AG10803 (cell line): ENCODE results near the gene HRH3.

Source experiments
- DNase-seq: peaks from one replicate; pipeline ENCODE4 v3.0.0; 2010; ENCODE audit warnings: low read depth
- H3K4me3 ChIP-seq: 2 replicates; pipeline ENCODE4 v1.5.1; 2011; ENCODE audit warnings: mild to moderate bottlenecking, low read length, control low read depth
- TF ChIP-seq, protein P1 (sequence below): conservative IDR thresholded peaks from 2 replicates; pipeline ENCODE4 v1.5.1; 2011; ENCODE audit warnings: mild to moderate bottlenecking, low read length, control low read depth, inconsistent platforms

HRH3 gene

DNA sequence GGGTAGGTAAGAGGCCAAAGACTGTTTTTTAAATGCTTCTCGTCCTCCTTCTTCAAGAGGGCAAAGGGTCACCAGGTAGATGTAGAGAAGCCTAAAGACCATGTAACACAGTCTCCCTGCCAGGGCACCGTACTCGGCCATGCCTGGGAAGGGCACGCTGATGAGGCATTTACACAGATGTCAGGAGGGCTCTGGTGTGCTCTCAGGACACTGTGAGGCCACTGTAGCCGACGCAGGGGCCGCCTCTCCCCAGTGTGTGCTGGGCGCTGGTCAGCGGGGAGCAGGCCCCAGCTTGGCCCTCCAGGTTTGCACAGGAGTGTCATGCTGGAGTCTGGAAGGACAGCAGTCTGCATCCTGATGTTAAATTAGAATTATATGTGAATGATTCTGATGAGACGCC lies 44.4 kb downstream of the HRH3 start:
- no peak for DNase-seq
- TF ChIP-seq, protein P1, sequence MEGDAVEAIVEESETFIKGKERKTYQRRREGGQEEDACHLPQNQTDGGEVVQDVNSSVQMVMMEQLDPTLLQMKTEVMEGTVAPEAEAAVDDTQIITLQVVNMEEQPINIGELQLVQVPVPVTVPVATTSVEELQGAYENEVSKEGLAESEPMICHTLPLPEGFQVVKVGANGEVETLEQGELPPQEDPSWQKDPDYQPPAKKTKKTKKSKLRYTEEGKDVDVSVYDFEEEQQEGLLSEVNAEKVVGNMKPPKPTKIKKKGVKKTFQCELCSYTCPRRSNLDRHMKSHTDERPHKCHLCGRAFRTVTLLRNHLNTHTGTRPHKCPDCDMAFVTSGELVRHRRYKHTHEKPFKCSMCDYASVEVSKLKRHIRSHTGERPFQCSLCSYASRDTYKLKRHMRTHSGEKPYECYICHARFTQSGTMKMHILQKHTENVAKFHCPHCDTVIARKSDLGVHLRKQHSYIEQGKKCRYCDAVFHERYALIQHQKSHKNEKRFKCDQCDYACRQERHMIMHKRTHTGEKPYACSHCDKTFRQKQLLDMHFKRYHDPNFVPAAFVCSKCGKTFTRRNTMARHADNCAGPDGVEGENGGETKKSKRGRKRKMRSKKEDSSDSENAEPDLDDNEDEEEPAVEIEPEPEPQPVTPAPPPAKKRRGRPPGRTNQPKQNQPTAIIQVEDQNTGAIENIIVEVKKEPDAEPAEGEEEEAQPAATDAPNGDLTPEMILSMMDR, result no peak
- H3K4me3 ChIP-seq, result no peak overlapping the region

DNA sequence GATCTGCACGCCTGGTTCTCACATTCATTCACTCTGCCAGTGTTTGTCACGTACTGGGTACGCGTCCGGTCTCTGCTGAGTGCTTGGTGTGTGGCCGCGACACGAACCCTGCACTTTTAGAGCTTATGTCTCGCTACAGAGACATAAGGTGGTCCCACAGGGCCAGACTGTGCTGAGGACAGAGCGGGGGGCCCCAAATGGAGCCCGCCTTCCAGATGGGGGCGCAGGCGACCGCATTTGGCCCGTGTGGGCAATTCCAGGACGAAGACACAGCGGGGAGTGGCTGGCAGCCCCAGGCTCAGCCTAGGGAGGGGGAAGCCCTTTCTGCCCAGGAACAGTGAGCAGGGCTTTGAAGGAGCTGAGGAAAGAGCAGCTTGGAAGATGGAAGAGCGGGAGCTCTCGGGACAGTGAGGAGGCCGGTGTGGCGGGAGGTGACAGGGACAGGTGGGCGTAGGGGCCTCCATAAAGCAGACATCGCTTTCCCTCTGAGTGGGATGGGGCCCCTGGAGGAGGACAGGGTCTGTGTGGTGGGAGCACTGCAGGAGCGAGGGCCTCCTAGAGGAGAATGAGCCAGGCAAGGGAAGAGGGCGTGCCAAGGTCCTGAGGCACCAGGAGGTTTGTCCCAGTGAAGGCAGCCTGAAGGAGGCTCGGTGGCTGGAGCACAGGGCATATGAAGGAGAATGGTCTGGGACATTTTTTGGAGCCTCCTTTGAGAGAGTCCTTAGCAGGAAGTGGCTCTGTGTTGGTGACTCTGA lies 45.0 kb downstream of the HRH3 start:
- H3K4me3 ChIP-seq, result no peak overlapping the region
- TF ChIP-seq, protein P1, result no peak
- DNase-seq, result no peak

DNA sequence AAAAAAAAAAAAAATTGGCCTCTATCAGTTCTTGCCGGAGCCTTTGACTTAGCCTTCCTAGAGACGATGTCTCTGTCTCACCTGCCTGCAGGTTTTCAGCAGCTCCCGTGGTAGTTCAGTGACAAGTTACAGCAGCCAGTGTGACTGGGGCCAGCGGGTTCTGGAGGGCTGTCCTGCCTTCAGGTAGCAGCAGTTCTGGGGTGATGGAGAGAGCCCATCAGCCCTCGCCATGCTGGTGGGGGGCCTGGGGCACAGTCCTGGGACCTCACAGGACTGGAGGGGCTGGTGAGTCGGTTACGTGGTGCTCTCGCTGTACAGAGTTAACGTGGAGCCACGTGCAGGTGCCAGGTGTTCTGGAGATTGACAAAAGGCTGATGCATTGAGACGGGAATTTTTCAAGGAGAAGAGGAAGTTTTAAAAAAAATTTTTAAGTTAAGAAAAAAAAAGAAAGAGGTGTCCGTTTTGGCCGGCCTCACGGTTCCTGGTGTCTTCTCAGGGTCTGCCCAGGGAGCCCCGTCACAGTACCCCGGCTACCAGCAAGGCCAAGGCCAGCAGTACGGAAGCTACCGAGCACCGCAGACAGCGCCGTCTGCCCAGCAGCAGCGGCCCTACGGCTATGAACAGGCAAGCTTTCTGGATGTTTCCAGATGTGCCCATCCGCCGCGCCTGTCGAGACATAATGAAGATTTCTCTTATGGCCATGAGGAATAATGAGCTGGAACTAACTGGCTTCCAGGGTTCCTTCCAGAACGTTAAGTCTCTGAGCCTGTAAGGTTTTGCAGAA lies 45.9 kb downstream of the HRH3 start:
- no peak overlapping the region for H3K4me3 ChIP-seq
- no peak for DNase-seq
- TF ChIP-seq, protein P1, result no peak

DNA sequence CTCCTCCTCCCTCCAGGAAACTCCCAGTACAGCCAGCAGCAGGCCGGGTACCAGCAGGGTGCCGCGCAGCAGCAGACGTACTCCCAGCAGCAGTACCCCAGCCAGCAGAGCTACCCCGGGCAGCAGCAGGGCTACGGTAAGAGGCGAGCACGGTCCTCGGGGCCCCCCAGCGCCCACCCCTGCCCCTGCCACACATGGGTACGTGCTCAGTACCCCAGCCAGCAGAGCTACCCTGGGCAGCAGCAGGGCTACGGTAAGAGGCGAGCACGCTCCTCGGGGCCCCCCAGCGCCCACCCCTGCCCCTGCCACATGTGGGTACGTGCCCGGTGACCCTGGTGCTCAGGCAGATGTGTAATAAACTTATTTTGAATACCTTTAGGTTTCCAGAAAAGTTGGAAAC lies 47.4 kb downstream of the HRH3 start:
- TF ChIP-seq, protein P1, result no peak
- no peak overlapping the region for H3K4me3 ChIP-seq
- no peak for DNase-seq

DNA sequence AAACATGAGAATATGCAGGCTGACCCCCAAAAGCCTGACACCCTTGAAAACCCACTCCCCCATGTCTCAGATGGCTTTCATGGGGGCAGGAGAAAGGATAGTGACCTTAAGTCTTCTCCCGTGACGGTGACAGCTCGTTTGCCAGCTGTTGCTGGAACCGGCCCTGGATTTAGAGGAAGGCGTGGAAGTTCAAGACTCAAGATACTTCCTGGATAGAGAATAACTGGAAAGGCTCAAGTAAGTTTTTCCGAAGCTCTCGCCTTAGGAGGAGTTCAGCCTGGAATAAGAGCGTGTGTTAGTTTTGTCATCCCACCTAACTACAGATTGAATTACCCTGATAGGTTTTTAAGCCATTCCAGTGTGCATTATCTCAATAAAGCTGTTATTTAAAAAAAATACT lies 48.8 kb downstream of the HRH3 start:
- no peak for DNase-seq
- TF ChIP-seq, protein P1, result no peak
- no peak overlapping the region for H3K4me3 ChIP-seq

DNA sequence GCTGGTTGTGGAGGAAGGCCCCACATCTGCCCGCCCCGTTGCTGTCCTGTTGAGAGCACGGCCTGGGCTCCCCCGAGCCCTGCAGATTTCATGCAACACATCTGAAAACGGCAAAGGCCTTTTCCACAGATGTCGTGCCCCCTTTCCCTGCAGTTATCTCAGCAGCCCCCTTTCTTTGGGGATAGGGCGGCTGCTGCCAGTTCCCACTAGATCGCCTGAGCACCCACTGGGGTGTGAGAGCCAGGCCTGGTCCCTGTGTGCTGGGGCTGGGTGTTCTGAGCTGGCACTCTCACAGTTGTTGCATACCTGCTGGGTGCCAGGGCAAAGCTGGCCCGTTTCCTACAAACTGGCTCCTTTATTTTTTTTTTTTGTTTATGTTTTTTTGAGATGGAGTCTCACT lies 49.5 kb downstream of the HRH3 start:
- TF ChIP-seq, protein P1, result no peak
- no peak for DNase-seq

More for the DNA sequence above, 49.5 kb downstream of the HRH3 start:
- no peak overlapping the region for H3K4me3 ChIP-seq
